HepG2 (cell line): Measurements from ENCODE around the gene RAMP1. TPM values are rescaled to one million over a fixed set of nuclear protein-coding genes. Genes with fewer than 3 reads are reported as not detected.
A peak's percentile ranks its signal among the peaks of the same experiment; 100 is the strongest.

Experiments
- BHLHE40 ChIP-seq: IDR thresholded peaks from 2 replicates; pipeline ENCODE4 v1.6.1; 2011; ENCODE audit warnings: low read length, improper control_type of control experiment
- EZH2 ChIP-seq: conservative IDR thresholded peaks from 2 replicates; pipeline ENCODE4 v1.6.1; 2012; ENCODE audit warnings: mild to moderate bottlenecking, low read depth, low read length, moderate library complexity
- FOSL2 ChIP-seq: sonication (generic); formaldehyde crosslinking; IDR thresholded peaks from 2 replicates; pipeline ENCODE4 v1.4.0; 2020; ENCODE audit warnings: missing genetic modification reagents
- MLXIP ChIP-seq: sonication (generic); formaldehyde crosslinking; IDR thresholded peaks from 2 replicates; pipeline ENCODE4 v1.9.0; 2021; ENCODE audit warnings: missing genetic modification reagents, borderline replicate concordance
- MYC ChIP-seq: sonication (generic); formaldehyde crosslinking; IDR thresholded peaks from 2 replicates; pipeline ENCODE4 v1.9.0; 2021; ENCODE audit warnings: missing genetic modification reagents, borderline replicate concordance
- RAD51 ChIP-seq: fragments of 450-650 bp; IDR thresholded peaks from 2 replicates; pipeline ENCODE4 v1.6.1; 2016; ENCODE audit warnings: borderline replicate concordance
- RCOR2 ChIP-seq: IDR thresholded peaks from 2 replicates; pipeline ENCODE4 v1.6.1; 2016; ENCODE audit warnings: missing biosample characterization, missing genetic modification reagents
- SNAPC4 ChIP-seq: sonication (generic); formaldehyde crosslinking; IDR thresholded peaks from 2 replicates; pipeline ENCODE4 v1.4.0; 2020; ENCODE audit warnings: mild to moderate bottlenecking, missing genetic modification reagents
- STAT5B ChIP-seq: sonication (generic); formaldehyde crosslinking; IDR thresholded peaks from 2 replicates; pipeline ENCODE4 v1.4.0; 2020; ENCODE audit warnings: missing genetic modification reagents
- ZBTB1 ChIP-seq: sonication (generic); formaldehyde crosslinking; IDR thresholded peaks from 2 replicates; pipeline ENCODE4 v1.4.0; 2020; ENCODE audit warnings: missing genetic modification reagents, borderline replicate concordance
- ZBTB7B ChIP-seq: sonication (generic); formaldehyde crosslinking; IDR thresholded peaks from 2 replicates; pipeline ENCODE4 v1.4.0; 2020; ENCODE audit warnings: missing genetic modification reagents
- ZFP36 ChIP-seq: fragments of 150-350 bp; IDR thresholded peaks from 2 replicates; pipeline ENCODE4 v1.6.1; 2018; ENCODE audit warnings: borderline replicate concordance, low read length, low read depth; ENCODE audit not compliant: partially characterized antibody
- ZNF280D ChIP-seq: sonication (generic); formaldehyde crosslinking; IDR thresholded peaks from 2 replicates; pipeline ENCODE4 v1.5.1; 2020; ENCODE audit warnings: mild to moderate bottlenecking, missing genetic modification reagents
- ZNF484 ChIP-seq: sonication (generic); formaldehyde crosslinking; IDR thresholded peaks from 2 replicates; pipeline ENCODE4 v1.5.1; 2020; ENCODE audit warnings: mild to moderate bottlenecking, low read depth, missing genetic modification reagents, borderline replicate concordance
- ZNF598 ChIP-seq: sonication (generic); formaldehyde crosslinking; IDR thresholded peaks from 2 replicates; pipeline ENCODE4 v1.5.1; 2020; ENCODE audit warnings: mild to moderate bottlenecking, missing genetic modification reagents, borderline replicate concordance
- ZNF879 ChIP-seq: sonication (generic); formaldehyde crosslinking; IDR thresholded peaks from 2 replicates; pipeline ENCODE4 v1.8.1; 2023; ENCODE audit warnings: missing genetic modification reagents
- polyA plus RNA-seq, 8 experiments: library from polyadenylated mRNA; depleted of rRNA in 3 of 8; stranded (reverse) in 7 of 8; unstranded in 1 of 8; fragments of >200 nt; fragmentation: Illumina TruSeq in 4 of 8; extraction: Trizol in 4 of 8; gene quantifications; 2 replicates each; pipeline versions ENCODE4 v1.2.1 to v1.2.3, GENCODE V29; 2011 to 2016; ENCODE audit warnings: low read depth in 4 of 8, missing spikeins in 1 of 8, mixed read lengths in 1 of 8; ENCODE audit not compliant: insufficient read depth in 1 of 8
- total RNA-seq, 5 experiments: library from RNA; depleted of rRNA; stranded (reverse); fragments of >200 nt; fragmentation: Illumina TruSeq; extraction: Trizol; gene quantifications; 2 replicates each; pipeline ENCODE4 v1.2.3, GENCODE V29; 2016; ENCODE audit warnings: low read depth in 1 of 5

Gene RAMP1
- total and polyA plus RNA-seq, 2 of the 13 experiments (the other 11 are each of a cell fraction or from before 2014, with no cell fraction given) = 0.29 to 0.61 TPM

GRCh38 chr2:237920673-237921072, 61.2 kb downstream of the RAMP1 start (continued):
- TF ChIP-seq RAD51 = no peak
- TF ChIP-seq RCOR2 (CRISPR knock-in tag) = no peak
- TF ChIP-seq ZNF879 (CRISPR knock-in tag) = no peak
- TF ChIP-seq ZFP36 = no peak
- TF ChIP-seq BHLHE40 = peak; percentile 82
- 0 out of 2 replicates have a peak, but pooled peaks have one; percentile 22 for TF ChIP-seq FOSL2 (CRISPR knock-in tag)
- no peak for TF ChIP-seq ZBTB1
- no peak for TF ChIP-seq MLXIP (CRISPR knock-in tag)
- TF ChIP-seq MYC (CRISPR knock-in tag) = 0 out of 2 replicates have a peak, but pooled peaks have one; percentile 18
- TF ChIP-seq STAT5B = no peak
- no peak for TF ChIP-seq ZNF280D (CRISPR knock-in tag)
- no peak for TF ChIP-seq ZNF484 (CRISPR knock-in tag)
- no peak for TF ChIP-seq ZBTB7B (CRISPR knock-in tag)
- no peak for TF ChIP-seq EZH2
- TF ChIP-seq SNAPC4 (CRISPR knock-in tag) = no peak
- no peak for TF ChIP-seq ZNF598 (CRISPR knock-in tag)
